KMS-11 (cell line): ENCODE results near the gene ITIH1.

Experiments used
- H2AFZ ChIP-seq: fragments of 200-600 bp; sonication (generic); 2 replicates; pipeline ENCODE4 v1.6.1; 2016; ENCODE audit warnings: antibody characterized with exemption, mixed run types, low read depth
- H3K27ac ChIP-seq: fragments of 200-600 bp; sonication (generic); 2 replicates; pipeline ENCODE4 v1.6.1; 2016; ENCODE audit warnings: mild to moderate bottlenecking, mixed run types
- H3K27me3 ChIP-seq: fragments of 200-600 bp; sonication (generic); 2 replicates; pipeline ENCODE4 v1.6.1; 2017; ENCODE audit warnings: mild to moderate bottlenecking, low read depth, mixed run types, moderate library complexity; ENCODE audit not compliant: insufficient read depth
- H3K36me3 ChIP-seq: fragments of 200-600 bp; sonication (generic); 2 replicates; pipeline ENCODE4 v1.6.1; 2017; ENCODE audit warnings: mild to moderate bottlenecking, mixed run types; ENCODE audit not compliant: insufficient read depth
- H3K4me1 ChIP-seq: fragments of 200-600 bp; sonication (generic); 2 replicates; pipeline ENCODE4 v1.6.1; 2016; ENCODE audit warnings: mild to moderate bottlenecking, low read depth, mixed run types; ENCODE audit not compliant: poor library complexity, severe bottlenecking
- H3K4me2 ChIP-seq: fragments of 200-600 bp; sonication (generic); 2 replicates; pipeline ENCODE4 v1.7.0; 2016; ENCODE audit warnings: mild to moderate bottlenecking, mixed run types
- H3K4me3 ChIP-seq: fragments of 200-600 bp; sonication (generic); IDR thresholded peaks from 2 replicates; pipeline ENCODE4 v1.6.1; 2017; ENCODE audit warnings: low read depth, low read length, mixed read lengths; ENCODE audit not compliant: insufficient read depth
- H3K79me2 ChIP-seq: fragments of 200-600 bp; sonication (generic); 2 replicates; pipeline ENCODE4 v1.6.1; 2016; ENCODE audit warnings: low read depth, mixed run types; ENCODE audit not compliant: insufficient read depth
- H3K9ac ChIP-seq: fragments of 200-600 bp; sonication (generic); 2 replicates; pipeline ENCODE4 v1.6.1; 2016; ENCODE audit warnings: mild to moderate bottlenecking, mixed run types
- H4K20me1 ChIP-seq: fragments of 200-600 bp; sonication (generic); 2 replicates; pipeline ENCODE4 v1.6.1; 2016; ENCODE audit warnings: mild to moderate bottlenecking, mixed run types; ENCODE audit not compliant: insufficient read depth
- TF ChIP-seq, protein P1 (sequence below): fragments of 200-600 bp; sonication (generic); conservative IDR thresholded peaks from 2 replicates; pipeline ENCODE4 v1.6.1; 2017; ENCODE audit warnings: low read depth, mild to moderate bottlenecking, antibody characterized with exemption, low read length, moderate library complexity, mixed read lengths

The ITIH1 gene

DNA sequence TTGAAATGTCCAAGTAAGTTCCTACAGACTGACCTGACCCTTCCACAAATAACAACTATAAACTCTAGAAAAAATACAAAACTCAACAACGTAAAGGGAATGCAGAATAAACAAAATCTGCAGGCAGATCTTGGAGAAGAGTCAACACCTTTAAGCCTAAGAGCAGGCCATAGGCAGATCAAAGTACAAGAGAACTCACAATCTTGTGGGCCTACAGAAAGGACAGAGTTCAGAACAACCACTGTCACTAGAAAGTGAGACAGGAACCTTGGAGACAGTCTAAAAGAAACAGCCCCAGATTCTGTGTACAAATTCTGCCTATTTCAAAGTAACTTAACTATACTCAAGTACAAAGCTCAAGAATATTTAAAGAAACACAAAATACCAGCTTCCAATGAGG lies 37.7 kb upstream of the ITIH1 start:
- Histone ChIP-seq H3K4me3 (no peak overlapping the region), H3K79me2 (no peaks in the 10 kb centered on the region), H3K9ac (no peak overlapping the region), H3K27ac (no peak overlapping the region), H3K4me2 (no peak overlapping the region), H3K4me1 (no peaks in the 10 kb centered on the region), H3K27me3 (no peaks in the 10 kb centered on the region), H4K20me1 (no peaks in the 10 kb centered on the region), H2AFZ (no peak overlapping the region), H3K36me3 (no peaks in the 10 kb centered on the region)
- TF ChIP-seq, protein P1, sequence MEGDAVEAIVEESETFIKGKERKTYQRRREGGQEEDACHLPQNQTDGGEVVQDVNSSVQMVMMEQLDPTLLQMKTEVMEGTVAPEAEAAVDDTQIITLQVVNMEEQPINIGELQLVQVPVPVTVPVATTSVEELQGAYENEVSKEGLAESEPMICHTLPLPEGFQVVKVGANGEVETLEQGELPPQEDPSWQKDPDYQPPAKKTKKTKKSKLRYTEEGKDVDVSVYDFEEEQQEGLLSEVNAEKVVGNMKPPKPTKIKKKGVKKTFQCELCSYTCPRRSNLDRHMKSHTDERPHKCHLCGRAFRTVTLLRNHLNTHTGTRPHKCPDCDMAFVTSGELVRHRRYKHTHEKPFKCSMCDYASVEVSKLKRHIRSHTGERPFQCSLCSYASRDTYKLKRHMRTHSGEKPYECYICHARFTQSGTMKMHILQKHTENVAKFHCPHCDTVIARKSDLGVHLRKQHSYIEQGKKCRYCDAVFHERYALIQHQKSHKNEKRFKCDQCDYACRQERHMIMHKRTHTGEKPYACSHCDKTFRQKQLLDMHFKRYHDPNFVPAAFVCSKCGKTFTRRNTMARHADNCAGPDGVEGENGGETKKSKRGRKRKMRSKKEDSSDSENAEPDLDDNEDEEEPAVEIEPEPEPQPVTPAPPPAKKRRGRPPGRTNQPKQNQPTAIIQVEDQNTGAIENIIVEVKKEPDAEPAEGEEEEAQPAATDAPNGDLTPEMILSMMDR: no peak

DNA sequence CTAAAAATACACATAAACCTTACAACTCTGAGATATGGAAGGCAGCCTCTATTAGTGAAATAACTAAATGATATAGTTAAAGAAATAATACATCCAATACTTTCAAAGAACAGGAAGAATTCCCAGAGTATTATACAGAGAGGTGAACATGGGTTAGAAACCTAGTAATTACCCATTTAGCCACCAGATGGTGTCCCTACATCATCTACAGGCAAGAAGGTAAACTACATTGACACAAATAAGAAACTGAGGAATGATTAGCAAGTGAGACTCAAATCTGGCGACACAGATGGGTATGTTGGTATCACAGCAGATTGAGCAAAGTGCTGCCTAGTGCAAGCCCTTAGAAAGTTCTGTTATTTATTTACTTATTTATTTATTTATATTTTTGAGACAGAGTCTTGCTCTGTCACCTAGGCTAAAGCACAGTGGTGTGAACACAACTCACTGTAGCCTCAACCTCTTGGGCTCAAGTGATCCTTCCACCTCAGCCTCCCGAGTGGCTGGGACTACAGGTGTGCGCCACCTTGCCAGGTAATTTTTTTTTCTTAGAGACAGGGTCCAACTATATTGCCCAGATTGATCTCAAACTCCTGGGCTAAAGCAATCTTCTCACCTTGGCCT lies 34.9 kb upstream of the ITIH1 start:
- H2AFZ ChIP-seq: no peak overlapping the region
- H4K20me1 ChIP-seq: no peaks in the 10 kb centered on the region
- no peaks in the 10 kb centered on the region for H3K27me3 ChIP-seq
- H3K4me3 ChIP-seq: no peak overlapping the region
- H3K79me2 ChIP-seq: no peaks in the 10 kb centered on the region
- H3K27ac ChIP-seq: no peak overlapping the region
- no peak overlapping the region for H3K4me2 ChIP-seq
- no peak overlapping the region for H3K9ac ChIP-seq
- H3K4me1 ChIP-seq: no peaks in the 10 kb centered on the region
- TF ChIP-seq, protein P1: peak; percentile 57; the same call in 1 of the 2 replicates
- H3K36me3 ChIP-seq: no peaks in the 10 kb centered on the region

DNA sequence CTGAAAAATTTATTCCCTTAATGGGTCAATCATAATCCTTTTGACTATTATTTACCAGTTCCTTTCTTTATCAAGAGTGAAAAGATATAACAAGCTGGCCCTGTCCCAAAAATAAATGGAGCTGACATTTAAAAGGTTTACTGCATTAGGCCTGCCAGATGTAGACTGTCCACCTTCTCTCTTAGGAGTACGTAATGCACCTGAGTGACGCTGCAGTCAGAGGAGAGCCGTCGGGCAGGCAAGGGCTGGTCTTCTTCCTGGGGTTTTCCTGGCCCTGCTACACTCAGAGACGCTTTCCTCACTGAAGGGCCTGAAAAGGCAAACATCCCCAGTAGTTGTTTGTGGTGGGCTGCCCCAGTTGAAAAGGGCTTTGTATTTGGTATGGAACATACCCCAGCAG lies 34.2 kb upstream of the ITIH1 start:
- Histone ChIP-seq H3K27ac (no peak overlapping the region), H4K20me1 (no peaks in the 10 kb centered on the region), H3K4me3 (no peak overlapping the region), H2AFZ (no peak overlapping the region), H3K36me3 (no peaks in the 10 kb centered on the region), H3K9ac (no peak overlapping the region), H3K4me2 (no peak overlapping the region), H3K4me1 (no peaks in the 10 kb centered on the region), H3K79me2 (no peaks in the 10 kb centered on the region), H3K27me3 (no peaks in the 10 kb centered on the region)
- TF ChIP-seq, protein P1: no peak

DNA sequence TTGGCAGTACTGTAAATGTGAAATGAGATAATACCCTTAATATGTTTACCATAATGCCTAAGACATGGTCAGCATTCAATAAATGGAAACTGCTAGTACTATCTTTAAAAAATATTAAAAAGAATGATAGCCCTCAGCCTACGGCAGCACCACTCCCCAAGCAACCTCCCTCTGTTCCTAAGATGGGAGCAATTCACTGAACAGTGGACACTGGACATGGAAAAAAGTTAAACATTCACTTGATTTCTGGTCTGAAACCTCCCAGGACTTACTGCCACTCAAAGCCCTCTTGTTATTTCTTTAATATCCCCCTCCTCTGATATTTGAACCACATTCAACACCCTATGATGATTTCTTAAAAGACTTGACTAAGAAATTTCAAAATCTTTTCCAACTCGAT lies 33.7 kb upstream of the ITIH1 start:
- Histone ChIP-seq H3K79me2 (no peaks in the 10 kb centered on the region), H3K36me3 (no peaks in the 10 kb centered on the region)

More for the DNA sequence above, 33.7 kb upstream of the ITIH1 start:
- Histone ChIP-seq H3K4me1 (no peaks in the 10 kb centered on the region), H3K27ac (no peak overlapping the region), H3K9ac (no peak overlapping the region), H2AFZ (no peak overlapping the region), H3K27me3 (no peaks in the 10 kb centered on the region), H4K20me1 (no peaks in the 10 kb centered on the region), H3K4me3 (no peak overlapping the region), H3K4me2 (no peak overlapping the region)
- TF ChIP-seq, protein P1: no peak
